HFFc6 (cell line): ENCODE measurements around the gene MCM10. TPM values are rescaled to one million over a fixed set of nuclear protein-coding genes. Genes with fewer than 3 reads are reported as not detected.

ENCODE experiments used
- DNase-seq: peaks from one replicate; pipeline ENCODE4 v3.0.0-alpha.2; 2018
- H3K27ac Mint-ChIP-seq: 2 replicates; pipeline ENCODE4 v1.8.0; 2020; ENCODE audit warnings: mild to moderate bottlenecking, mixed read lengths
- H3K27me3 Mint-ChIP-seq: 2 replicates; pipeline ENCODE4 v1.8.0; 2021; ENCODE audit warnings: mild to moderate bottlenecking, moderate library complexity, mixed read lengths; ENCODE audit not compliant: insufficient read depth
- H3K36me3 Mint-ChIP-seq: 2 replicates; pipeline ENCODE4 v1.8.0; 2021; ENCODE audit warnings: low read depth, mixed read lengths
- H3K4me1 Mint-ChIP-seq: 2 replicates; pipeline ENCODE4 v1.8.0; 2020; ENCODE audit warnings: low read depth, mixed read lengths
- H3K4me3 Mint-ChIP-seq: 2 replicates; pipeline ENCODE4 v1.8.0; 2020; ENCODE audit warnings: mild to moderate bottlenecking, moderate library complexity, mixed read lengths
- H3K9me3 Mint-ChIP-seq: 2 replicates; pipeline ENCODE4 v1.8.0; 2020; ENCODE audit warnings: mild to moderate bottlenecking, mixed read lengths
- total RNA-seq, 6 experiments: library from RNA; stranded (reverse); fragmentation: NEBNext Ultra II Directional; extraction: Animal tissue kit (Norgen Biotek cat#: 25700); gene quantifications; 2 replicates in 1 of 6; 3 replicates in 5 of 6; pipeline ENCODE4 v1.2.3, GENCODE V29; 2021
- TF ChIP-seq, protein P1 (sequence below): fragments of 200-600 bp; sonication (generic); IDR thresholded peaks from 2 replicates; pipeline ENCODE4 v1.5.0; 2021; ENCODE audit warnings: antibody characterized with exemption, mild to moderate bottlenecking

MCM10 gene
- total RNA-seq, 6 experiments from 2014 or later, result 8.3 to 18.4 (median 15.7) TPM

DNA sequence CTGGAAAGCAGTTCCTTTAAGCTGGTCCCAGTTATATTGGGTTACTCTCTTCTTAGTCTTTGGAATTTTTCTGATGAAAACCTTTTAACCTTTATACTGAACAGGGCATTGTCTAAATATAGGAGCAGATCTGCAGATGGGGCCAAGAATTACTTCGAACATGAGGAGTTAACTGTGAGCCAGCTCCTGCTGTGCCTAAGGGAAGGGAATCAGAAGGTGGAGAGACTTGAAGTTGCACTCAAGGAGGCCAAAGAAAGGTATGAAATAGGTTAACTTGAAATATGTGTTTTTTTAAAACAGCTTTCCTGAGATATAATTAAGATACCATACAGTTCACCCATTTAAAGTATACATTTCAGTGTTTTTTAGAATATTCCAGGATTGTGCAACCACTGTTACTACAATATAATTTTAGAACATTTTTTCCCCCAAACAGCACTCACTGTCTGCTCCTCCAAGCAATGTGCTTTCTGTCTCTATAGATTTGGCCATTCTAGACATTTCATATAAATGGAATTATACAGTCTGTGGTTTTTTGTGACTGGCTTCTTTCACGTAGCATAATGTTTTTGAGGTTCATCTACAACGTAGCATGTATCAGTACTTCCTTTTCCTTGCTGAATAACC, 42.5 kb upstream of the MCM10 start:
- Mint-ChIP-seq H3K27me3 (no peaks in the 10 kb centered on the region), H3K36me3 (peaks cover 65% of the 10 kb centered on the region), H3K4me3 (no peak overlapping the region), H3K4me1 (no peaks in the 10 kb centered on the region), H3K27ac (peak overlapping the region; percentile 3; the same call in 1 of the 2 replicates), H3K9me3 (no peaks in the 10 kb centered on the region)
- TF ChIP-seq, protein P1, sequence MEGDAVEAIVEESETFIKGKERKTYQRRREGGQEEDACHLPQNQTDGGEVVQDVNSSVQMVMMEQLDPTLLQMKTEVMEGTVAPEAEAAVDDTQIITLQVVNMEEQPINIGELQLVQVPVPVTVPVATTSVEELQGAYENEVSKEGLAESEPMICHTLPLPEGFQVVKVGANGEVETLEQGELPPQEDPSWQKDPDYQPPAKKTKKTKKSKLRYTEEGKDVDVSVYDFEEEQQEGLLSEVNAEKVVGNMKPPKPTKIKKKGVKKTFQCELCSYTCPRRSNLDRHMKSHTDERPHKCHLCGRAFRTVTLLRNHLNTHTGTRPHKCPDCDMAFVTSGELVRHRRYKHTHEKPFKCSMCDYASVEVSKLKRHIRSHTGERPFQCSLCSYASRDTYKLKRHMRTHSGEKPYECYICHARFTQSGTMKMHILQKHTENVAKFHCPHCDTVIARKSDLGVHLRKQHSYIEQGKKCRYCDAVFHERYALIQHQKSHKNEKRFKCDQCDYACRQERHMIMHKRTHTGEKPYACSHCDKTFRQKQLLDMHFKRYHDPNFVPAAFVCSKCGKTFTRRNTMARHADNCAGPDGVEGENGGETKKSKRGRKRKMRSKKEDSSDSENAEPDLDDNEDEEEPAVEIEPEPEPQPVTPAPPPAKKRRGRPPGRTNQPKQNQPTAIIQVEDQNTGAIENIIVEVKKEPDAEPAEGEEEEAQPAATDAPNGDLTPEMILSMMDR, result no peak
- DNase-seq, result no peak

DNA sequence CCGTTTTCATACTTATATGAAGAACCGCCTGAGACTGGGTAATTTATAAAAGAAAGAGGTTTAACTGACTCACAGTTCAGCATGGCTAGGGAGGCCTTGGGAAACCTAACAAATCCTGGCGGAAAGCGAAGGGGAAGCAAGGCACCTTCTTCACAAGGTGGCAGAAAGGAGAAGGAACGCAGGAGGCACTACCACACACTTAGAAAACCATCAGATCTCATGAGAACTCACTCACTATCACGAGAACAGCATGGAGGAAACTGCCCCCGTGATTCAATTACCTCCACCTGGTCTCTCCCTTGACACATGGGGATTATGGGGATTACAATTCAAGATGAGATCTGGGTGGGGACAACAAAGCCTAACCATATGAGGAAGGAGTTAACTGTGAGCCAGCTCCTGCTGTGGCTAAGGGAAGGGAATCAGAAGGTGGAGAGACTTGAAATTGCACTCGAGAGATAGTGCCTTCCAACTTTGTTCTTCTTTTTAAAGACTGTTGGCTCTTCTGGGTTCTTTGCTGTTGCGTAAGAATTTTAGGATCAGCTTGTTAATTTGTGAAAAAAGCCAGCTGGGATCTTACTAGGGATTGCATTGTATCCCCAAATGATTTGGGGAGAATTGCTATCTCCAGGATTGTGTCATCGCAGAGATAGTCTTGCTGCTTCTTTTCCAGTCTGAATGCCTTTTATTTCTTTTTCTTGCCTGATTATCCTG, 40.4 kb upstream of the MCM10 start:
- H3K4me1 Mint-ChIP-seq, result no peaks in the 10 kb centered on the region
- TF ChIP-seq, protein P1, result no peak
- H3K4me3 Mint-ChIP-seq, result no peak overlapping the region
- H3K27me3 Mint-ChIP-seq, result no peaks in the 10 kb centered on the region
- H3K27ac Mint-ChIP-seq, result no peak overlapping the region
- H3K36me3 Mint-ChIP-seq, result peaks cover 70% of the 10 kb centered on the region
- no peaks in the 10 kb centered on the region for H3K9me3 Mint-ChIP-seq
- DNase-seq, result no peak

DNA sequence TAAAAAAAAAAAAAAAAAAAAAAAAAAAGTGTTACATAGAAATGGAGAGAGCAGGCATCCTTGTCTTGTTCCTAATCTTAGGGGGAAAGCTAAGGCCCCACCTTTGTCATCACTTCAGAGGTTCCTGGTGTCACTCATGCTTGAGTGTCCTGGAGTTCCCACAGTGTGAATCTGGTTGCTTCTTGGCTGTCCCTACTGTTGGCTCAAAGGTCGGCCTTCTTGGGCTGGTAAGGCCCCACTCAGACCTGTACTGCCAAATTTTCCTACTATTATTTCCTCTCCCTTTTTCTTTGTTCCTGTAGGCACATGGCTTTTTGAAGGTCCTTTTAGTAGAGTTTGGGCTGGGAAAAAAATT, 39.9 kb upstream of the MCM10 start:
- H3K4me1 Mint-ChIP-seq, result no peaks in the 10 kb centered on the region
- H3K4me3 Mint-ChIP-seq, result no peak overlapping the region
- no peak for DNase-seq
- TF ChIP-seq, protein P1, result no peak
- H3K36me3 Mint-ChIP-seq, result peaks cover 65% of the 10 kb centered on the region
- H3K27ac Mint-ChIP-seq, result no peak overlapping the region
- no peaks in the 10 kb centered on the region for H3K27me3 Mint-ChIP-seq
- no peaks in the 10 kb centered on the region for H3K9me3 Mint-ChIP-seq

DNA sequence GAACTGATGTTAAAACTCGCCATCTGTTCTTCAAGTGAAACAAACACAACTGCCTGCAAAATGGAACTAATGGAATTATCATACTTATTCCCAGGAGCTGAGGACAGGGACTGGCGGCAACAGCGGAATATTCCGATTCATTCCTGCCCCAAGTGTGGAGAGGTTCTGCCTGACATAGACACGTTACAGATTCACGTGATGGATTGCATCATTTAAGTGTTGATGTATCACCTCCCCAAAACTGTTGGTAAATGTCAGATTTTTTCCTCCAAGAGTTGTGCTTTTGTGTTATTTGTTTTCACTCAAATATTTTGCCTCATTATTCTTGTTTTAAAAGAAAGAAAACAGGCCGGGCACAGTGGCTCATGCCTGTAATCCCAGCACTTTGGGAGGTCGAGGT, 24.7 kb upstream of the MCM10 start:
- Mint-ChIP-seq H3K9me3 (no peaks in the 10 kb centered on the region), H3K27ac (no peak overlapping the region), H3K36me3 (peaks cover 42% of the 10 kb centered on the region), H3K4me1 (no peaks in the 10 kb centered on the region), H3K4me3 (no peak overlapping the region), H3K27me3 (no peaks in the 10 kb centered on the region)
- TF ChIP-seq, protein P1, result no peak
- DNase-seq, result no peak

DNA sequence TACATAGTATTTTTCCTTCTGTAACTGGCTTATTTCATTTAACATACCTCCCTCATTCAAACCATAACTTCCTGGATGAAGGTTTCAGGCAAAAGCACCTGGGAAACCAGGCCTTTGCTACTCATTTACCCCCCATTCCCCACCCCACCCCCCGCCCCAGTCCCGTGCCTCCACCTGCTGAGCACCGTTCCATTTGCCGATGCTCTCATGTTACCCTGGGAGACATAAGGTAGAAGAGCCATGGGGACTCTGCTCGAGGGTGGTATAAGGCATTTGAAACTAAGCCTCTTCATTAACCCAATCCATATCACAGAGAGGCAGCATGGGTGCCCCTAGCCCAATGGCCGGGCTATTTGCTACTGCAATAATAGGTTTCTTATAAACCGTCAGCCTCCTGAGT, 22.2 kb upstream of the MCM10 start:
- Mint-ChIP-seq H3K4me1 (no peaks in the 10 kb centered on the region), H3K9me3 (no peaks in the 10 kb centered on the region), H3K36me3 (peaks cover 27% of the 10 kb centered on the region), H3K27ac (no peak overlapping the region), H3K27me3 (no peaks in the 10 kb centered on the region), H3K4me3 (no peak overlapping the region)
- TF ChIP-seq, protein P1, result no peak
- no peak for DNase-seq
